A549 treated with RU486 at 1 μM for 4 hours (cell line): ENCODE data around the gene EXT2. TPM values are rescaled to one million over a fixed set of nuclear protein-coding genes. Genes with fewer than 3 reads are reported as not detected.

Experiments used
- total RNA-seq: library from RNA; stranded (reverse); fragments of 200-300 nt; extraction: Qiagen RNA extraction; gene quantifications from 5 replicates; pipeline ENCODE4 v1.2.3, GENCODE V29; 2022; ENCODE audit warnings: low read depth

The EXT2 gene
- total RNA-seq = 55.1 to 60.3 TPM (median 56.0 TPM) in 5 replicates

GRCh38 chr11:44095506-44096359 lies at the start of gene EXT2:
TSS of gene EXT2 (plus strand) at chr11:44095678. CDS start at chr11:44107713, 12,035 bp downstream.

GRCh38 chr11:44047931-44048431 lies 47.5 kb upstream of the EXT2 start, which contains the start of gene ACCSL:
TSS of gene ACCSL (plus strand) at chr11:44047981. CDS start at chr11:44048037, 56 bp downstream.

GRCh38 chr11:44065841-44066731 lies 29.4 kb upstream of the EXT2 start, which contains the start of gene ACCS:
TSS of gene ACCS (plus strand) at chr11:44066270. CDS start at chr11:44067628, 1,358 bp downstream.

Other genes starting within 250 kb of the EXT2 start
- gene ALKBH3, start 214.8 kb upstream of the EXT2 start, total RNA-seq = 25.8 to 29.9 TPM (median 27.9 TPM) in 5 replicates
- gene C11orf96, start 153.0 kb upstream of the EXT2 start, total RNA-seq = 1.6 to 4.3 TPM (median 2.2 TPM) in 5 replicates
- not detected in 5 replicates for gene ACCSL, start 47.7 kb upstream of the EXT2 start, total RNA-seq
- 11.3 to 17.1 TPM (median 14.7 TPM) in 5 replicates for gene ACCS, start 29.4 kb upstream of the EXT2 start, total RNA-seq
- 4.1 to 6.0 TPM (median 5.2 TPM) in 5 replicates for gene ALX4, start 214.5 kb downstream of the EXT2 start, total RNA-seq